OCI-LY3 (cell line): ENCODE measurements around the gene EIF3A.

ENCODE experiments used
- EZH2phosphoT487 ChIP-seq: fragments of 200-600 bp; shearing (Covaris generic); IDR thresholded peaks from 2 replicates; pipeline ENCODE4 v1.6.1; 2018; ENCODE audit warnings: antibody characterized with exemption, mixed run types, low read depth
- TF ChIP-seq, protein P1 (sequence below): fragments of 200-600, 300-600 bp; sonication (generic); IDR thresholded peaks from 2 replicates; pipeline ENCODE4 v1.5.1; 2014; ENCODE audit warnings: antibody characterized with exemption, low read length, low read depth

DNA sequence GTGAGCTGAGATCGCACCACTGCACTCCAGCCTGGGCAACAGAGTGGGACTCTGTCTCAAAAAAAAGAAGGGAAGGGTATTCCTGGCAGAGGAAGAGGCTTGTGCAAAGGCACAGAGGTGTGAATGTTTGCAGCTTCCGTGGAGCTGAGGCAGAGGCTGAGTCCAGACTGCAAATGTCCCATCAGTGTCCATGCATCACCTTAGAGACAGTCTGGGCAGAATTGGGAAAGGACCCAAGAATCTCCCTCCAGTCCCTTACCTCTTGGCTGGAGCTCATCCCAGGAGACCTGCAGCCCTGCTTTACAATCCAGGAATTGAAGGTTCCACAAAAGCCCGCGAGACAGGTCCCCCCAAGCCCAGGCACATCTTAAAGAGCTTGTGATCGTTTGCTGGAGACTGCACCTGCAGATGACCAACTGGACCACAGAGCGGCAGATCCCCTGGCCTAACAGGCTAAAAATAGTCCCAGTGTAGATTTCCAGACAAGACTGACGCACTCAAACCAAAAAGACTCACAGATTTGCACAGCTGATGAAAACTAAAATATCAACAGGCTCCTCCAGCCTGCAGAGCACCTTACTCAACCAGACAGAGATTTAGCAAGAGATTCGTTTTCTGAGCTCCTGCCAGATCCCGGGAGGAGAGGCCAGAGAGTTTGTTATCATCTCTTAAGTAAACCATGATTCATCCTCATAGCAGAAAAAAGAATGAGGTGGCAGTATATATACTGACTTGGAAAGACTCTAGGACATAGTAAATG, 74.0 kb downstream of the EIF3A start:
- TF ChIP-seq, protein P1, sequence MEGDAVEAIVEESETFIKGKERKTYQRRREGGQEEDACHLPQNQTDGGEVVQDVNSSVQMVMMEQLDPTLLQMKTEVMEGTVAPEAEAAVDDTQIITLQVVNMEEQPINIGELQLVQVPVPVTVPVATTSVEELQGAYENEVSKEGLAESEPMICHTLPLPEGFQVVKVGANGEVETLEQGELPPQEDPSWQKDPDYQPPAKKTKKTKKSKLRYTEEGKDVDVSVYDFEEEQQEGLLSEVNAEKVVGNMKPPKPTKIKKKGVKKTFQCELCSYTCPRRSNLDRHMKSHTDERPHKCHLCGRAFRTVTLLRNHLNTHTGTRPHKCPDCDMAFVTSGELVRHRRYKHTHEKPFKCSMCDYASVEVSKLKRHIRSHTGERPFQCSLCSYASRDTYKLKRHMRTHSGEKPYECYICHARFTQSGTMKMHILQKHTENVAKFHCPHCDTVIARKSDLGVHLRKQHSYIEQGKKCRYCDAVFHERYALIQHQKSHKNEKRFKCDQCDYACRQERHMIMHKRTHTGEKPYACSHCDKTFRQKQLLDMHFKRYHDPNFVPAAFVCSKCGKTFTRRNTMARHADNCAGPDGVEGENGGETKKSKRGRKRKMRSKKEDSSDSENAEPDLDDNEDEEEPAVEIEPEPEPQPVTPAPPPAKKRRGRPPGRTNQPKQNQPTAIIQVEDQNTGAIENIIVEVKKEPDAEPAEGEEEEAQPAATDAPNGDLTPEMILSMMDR = no peak
- no peak for TF ChIP-seq EZH2phosphoT487
